ENCODE data around the gene LGALS7. TPM values are rescaled to one million over a fixed set of nuclear protein-coding genes. Genes with fewer than 3 reads are reported as not detected.
"Not testable (repeated sequence)": the region's sequence is repeated elsewhere in the genome, so short reads cannot be mapped to it uniquely, and the experiment has no call there.

Gene LGALS7
- total RNA-seq, 1 donor from 2014 or later: 269 TPM

DNA sequence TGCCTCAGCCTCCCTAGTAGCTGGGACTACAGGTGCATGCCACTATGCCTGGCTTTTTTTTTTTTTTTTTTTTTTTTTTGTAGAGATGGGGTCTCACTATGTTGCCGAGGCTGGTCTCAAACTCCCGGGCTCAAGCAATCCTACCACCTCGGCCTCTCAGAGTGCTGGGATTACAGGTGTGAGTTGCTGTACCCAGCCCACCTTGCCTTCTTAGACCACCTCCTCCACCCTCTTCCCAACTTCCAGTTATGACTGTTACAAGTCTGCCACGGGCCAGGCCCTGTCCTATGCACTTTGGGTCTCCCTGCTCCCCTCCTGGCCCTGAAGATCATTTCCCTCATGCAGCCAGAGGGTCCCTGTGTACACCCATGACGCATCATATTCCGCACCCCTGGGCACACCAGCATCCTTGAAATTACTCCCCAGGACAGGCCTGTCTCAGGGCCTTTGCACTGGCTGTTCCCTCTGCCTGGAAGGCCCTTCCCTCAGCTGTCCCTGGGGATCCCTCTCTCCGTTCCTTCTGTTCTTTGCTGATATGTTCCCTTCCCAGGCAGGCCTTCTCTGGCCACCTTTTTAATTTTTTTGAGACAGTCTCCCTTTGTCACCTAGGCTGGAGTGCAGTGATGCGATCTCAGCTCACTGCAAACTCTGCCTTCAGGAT is 36.4 kb upstream of the LGALS7 start:
- intact Hi-C loops (cut with DNase I): no loop called here
- TF ChIP-seq, protein P1, sequence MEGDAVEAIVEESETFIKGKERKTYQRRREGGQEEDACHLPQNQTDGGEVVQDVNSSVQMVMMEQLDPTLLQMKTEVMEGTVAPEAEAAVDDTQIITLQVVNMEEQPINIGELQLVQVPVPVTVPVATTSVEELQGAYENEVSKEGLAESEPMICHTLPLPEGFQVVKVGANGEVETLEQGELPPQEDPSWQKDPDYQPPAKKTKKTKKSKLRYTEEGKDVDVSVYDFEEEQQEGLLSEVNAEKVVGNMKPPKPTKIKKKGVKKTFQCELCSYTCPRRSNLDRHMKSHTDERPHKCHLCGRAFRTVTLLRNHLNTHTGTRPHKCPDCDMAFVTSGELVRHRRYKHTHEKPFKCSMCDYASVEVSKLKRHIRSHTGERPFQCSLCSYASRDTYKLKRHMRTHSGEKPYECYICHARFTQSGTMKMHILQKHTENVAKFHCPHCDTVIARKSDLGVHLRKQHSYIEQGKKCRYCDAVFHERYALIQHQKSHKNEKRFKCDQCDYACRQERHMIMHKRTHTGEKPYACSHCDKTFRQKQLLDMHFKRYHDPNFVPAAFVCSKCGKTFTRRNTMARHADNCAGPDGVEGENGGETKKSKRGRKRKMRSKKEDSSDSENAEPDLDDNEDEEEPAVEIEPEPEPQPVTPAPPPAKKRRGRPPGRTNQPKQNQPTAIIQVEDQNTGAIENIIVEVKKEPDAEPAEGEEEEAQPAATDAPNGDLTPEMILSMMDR (IDR thresholded peaks at IDR 0.05): no peak
- Histone ChIP-seq H3K9me3 (no peaks in the 10 kb centered on the region), H3K4me3 (no peak overlapping the region), H3K27ac (no peak overlapping the region), H3K4me1 (no peaks in the 10 kb centered on the region), H3K36me3 (peaks cover 0 to under 1% of the 10 kb centered on the region in 2 donors), H3K27me3 (no peaks in the 10 kb centered on the region)
- no peak for DNase-seq (ENCODE audit: extremely low spot score in 2 of 2)

DNA sequence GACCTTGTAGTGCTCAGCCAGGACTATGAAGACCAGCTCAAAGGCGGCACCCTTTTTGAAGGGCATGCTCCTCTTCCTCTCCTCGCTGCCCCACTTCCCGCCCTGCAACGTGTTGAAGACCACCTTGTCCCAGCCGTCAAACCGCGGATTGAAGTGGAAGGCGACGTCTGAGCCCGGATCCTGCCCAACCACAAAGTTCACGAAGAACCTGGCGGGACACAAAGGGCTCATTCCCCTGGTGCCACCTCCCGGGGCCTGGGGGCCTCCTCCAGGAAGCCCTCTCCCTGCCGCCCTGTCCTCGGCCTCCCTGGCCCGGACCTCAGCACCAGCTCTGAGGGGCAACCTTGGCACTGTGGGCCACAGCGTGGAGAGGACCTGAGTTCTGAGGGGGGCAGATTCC is 35.4 kb upstream of the LGALS7 start:
- H3K27ac ChIP-seq: no peak overlapping the region
- no peak for DNase-seq (ENCODE audit: extremely low spot score in 2 of 2)

GRCh38 chr19:38807374-38808098 is 34.2 kb upstream of the LGALS7 start:
- intact Hi-C loops (cut with DNase I); H3K27ac ChIP-seq; H3K27me3 ChIP-seq: not testable (repeated sequence)

More for the DNA sequence above, 35.4 kb upstream of the LGALS7 start:
- no peaks in the 10 kb centered on the region for H3K9me3 ChIP-seq
- intact Hi-C loops (cut with DNase I): no loop called here
- no peaks in the 10 kb centered on the region for H3K4me1 ChIP-seq
- no peaks in the 10 kb centered on the region for H3K27me3 ChIP-seq
- no peak overlapping the region for H3K4me3 ChIP-seq
- TF ChIP-seq, protein P1 (IDR thresholded peaks at IDR 0.05): no peak
- TF ChIP-seq POLR2A (IDR thresholded peaks at IDR 0.05) (no peak), POLR2AphosphoS5 (IDR thresholded peaks at IDR 0.05; ENCODE audit: insufficient read depth in 1 of 2, low read depth in 1 of 2) (no peak)
- no peaks in the 10 kb centered on the region for H3K36me3 ChIP-seq

DNA sequence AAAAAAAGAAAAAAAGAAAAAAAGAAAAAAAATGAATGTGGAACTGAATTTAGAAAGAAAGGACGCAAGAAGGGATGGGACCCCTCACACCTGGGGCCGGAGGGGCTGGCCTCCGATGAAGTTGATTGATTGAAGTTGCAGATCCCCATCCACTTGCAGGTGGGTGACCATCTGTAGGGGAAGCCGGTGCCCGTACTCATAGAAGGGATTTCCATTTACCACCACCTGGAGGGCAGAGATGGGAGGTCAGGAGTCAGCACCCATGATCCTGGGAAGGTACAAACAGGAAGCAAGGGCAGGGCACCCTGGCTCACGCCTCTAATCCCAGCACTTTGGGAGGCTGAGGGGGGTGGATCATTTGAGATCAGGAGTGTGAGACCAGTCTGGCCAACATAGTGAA is 33.1 kb upstream of the LGALS7 start:
- H3K4me3 ChIP-seq: no peak overlapping the region
- intact Hi-C loops (cut with DNase I): no loop called here
- no peak overlapping the region for H3K27ac ChIP-seq
- DNase-seq (ENCODE audit: extremely low spot score in 2 of 2): no peak
- TF ChIP-seq, protein P1 (IDR thresholded peaks at IDR 0.05): no peak
- TF ChIP-seq POLR2AphosphoS5 (IDR thresholded peaks at IDR 0.05; ENCODE audit: insufficient read depth in 1 of 2, low read depth in 1 of 2) (no peak), POLR2A (IDR thresholded peaks at IDR 0.05) (no peak)
- H3K36me3 ChIP-seq: no peaks in the 10 kb centered on the region
- H3K27me3 ChIP-seq: no peaks in the 10 kb centered on the region
- H3K9me3 ChIP-seq: no peaks in the 10 kb centered on the region
- no peaks in the 10 kb centered on the region for H3K4me1 ChIP-seq

More at GRCh38 chr19:38807374-38808098, 34.2 kb upstream of the LGALS7 start:
- H3K36me3 ChIP-seq; H3K4me3 ChIP-seq; DNase-seq (ENCODE audit: extremely low spot score in 2 of 2); H3K4me1 ChIP-seq; H3K9me3 ChIP-seq: not testable (repeated sequence)

DNA sequence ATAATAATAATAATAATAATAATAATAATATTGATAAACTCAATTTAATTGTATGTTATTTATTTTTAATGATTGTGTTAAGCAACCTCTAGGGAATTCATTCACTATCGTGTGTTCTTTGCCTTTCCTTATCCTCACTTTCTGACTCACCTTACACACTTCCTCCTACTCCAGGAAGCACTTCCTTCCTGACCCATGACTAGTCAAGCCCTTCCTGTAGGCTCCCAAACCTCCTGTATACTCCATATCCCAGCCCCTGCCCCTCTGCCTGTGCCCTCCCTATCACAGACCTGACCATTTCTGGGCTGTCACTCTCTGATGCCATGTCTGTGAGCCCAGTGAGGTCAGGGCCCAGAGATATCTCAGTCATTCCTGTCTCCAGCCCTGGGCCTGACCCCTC is 31.9 kb upstream of the LGALS7 start:
- Histone ChIP-seq H3K27me3 (no peaks in the 10 kb centered on the region), H3K4me1 (no peaks in the 10 kb centered on the region), H3K27ac (no peak overlapping the region), H3K36me3 (no peaks in the 10 kb centered on the region), H3K4me3 (no peak overlapping the region), H3K9me3 (no peaks in the 10 kb centered on the region)
- no peak for DNase-seq (ENCODE audit: extremely low spot score in 2 of 2)
- TF ChIP-seq POLR2A (IDR thresholded peaks at IDR 0.05) (no peak), POLR2AphosphoS5 (IDR thresholded peaks at IDR 0.05; ENCODE audit: insufficient read depth in 1 of 2, low read depth in 1 of 2) (no peak)
- TF ChIP-seq, protein P1 (IDR thresholded peaks at IDR 0.05): no peak
- intact Hi-C loops (cut with DNase I): no loop called here

All from vagina (tissue), 2 donors.